ENCODE measurements around the gene MED13L.

MED13L gene

GRCh38 chr12:115942346-115942745 is 335.1 kb downstream of the MED13L start:
- H3K36me3 ChIP-seq (ENCODE audit: low read depth): no peaks in the 10 kb centered on the region
- no peak for ATAC-seq (ENCODE audit: low read depth)
- no peak for TF ChIP-seq CTCF (IDR thresholded peaks at IDR 0.05; ENCODE audit: poor library complexity, severe bottlenecking)
- H3K4me1 ChIP-seq (ENCODE audit: insufficient read depth, poor library complexity, severe bottlenecking): no peaks in the 10 kb centered on the region
- H3K27ac ChIP-seq (ENCODE audit: poor library complexity, severe bottlenecking): no peak overlapping the region
- H3K4me3 ChIP-seq (ENCODE audit: severe bottlenecking): no peak overlapping the region
- no peaks in the 10 kb centered on the region for H3K27me3 ChIP-seq (ENCODE audit: insufficient read depth, poor library complexity, severe bottlenecking)
- no peak for DNase-seq (ENCODE audit: low spot score)
- H3K9me3 ChIP-seq (ENCODE audit: severe bottlenecking): peaks cover 2% of the 10 kb centered on the region

- H3K4me3 ChIP-seq (ENCODE audit: severe bottlenecking): no peak overlapping the region
- H3K9me3 ChIP-seq (ENCODE audit: severe bottlenecking): peaks cover 2% of the 10 kb centered on the region
- ATAC-seq (ENCODE audit: low read depth) (no peak), DNase-seq (ENCODE audit: low spot score) (no peak)
- H3K36me3 ChIP-seq (ENCODE audit: low read depth): no peaks in the 10 kb centered on the region
- H3K4me1 ChIP-seq (ENCODE audit: insufficient read depth, poor library complexity, severe bottlenecking): no peaks in the 10 kb centered on the region
- no peak overlapping the region for H3K27ac ChIP-seq (ENCODE audit: poor library complexity, severe bottlenecking)
- no peak for TF ChIP-seq CTCF (IDR thresholded peaks at IDR 0.05; ENCODE audit: poor library complexity, severe bottlenecking)
- H3K27me3 ChIP-seq (ENCODE audit: insufficient read depth, poor library complexity, severe bottlenecking): no peaks in the 10 kb centered on the region
Measured at GRCh38 chr12:115941362-115941761, 336.1 kb downstream of the MED13L start.

- Histone ChIP-seq H3K4me3 (ENCODE audit: severe bottlenecking) (no peak overlapping the region), H3K4me1 (ENCODE audit: insufficient read depth, poor library complexity, severe bottlenecking) (no peaks in the 10 kb centered on the region), H3K27me3 (ENCODE audit: insufficient read depth, poor library complexity, severe bottlenecking) (no peaks in the 10 kb centered on the region), H3K27ac (ENCODE audit: poor library complexity, severe bottlenecking) (no peak overlapping the region), H3K36me3 (ENCODE audit: low read depth) (no peaks in the 10 kb centered on the region), H3K9me3 (ENCODE audit: severe bottlenecking) (peaks cover 2% of the 10 kb centered on the region)
- TF ChIP-seq CTCF (IDR thresholded peaks at IDR 0.05; ENCODE audit: poor library complexity, severe bottlenecking): no peak
- no peak for DNase-seq (ENCODE audit: low spot score)
- ATAC-seq (ENCODE audit: low read depth): no peak
Measured at GRCh38 chr12:115938794-115939377, 338.6 kb downstream of the MED13L start.

GRCh38 chr12:115936997-115937916 is 340.2 kb downstream of the MED13L start:
- ATAC-seq (ENCODE audit: low read depth) (no peak), DNase-seq (ENCODE audit: low spot score) (no peak)
- Histone ChIP-seq H3K4me3 (ENCODE audit: severe bottlenecking) (no peak overlapping the region), H3K4me1 (ENCODE audit: insufficient read depth, poor library complexity, severe bottlenecking) (no peaks in the 10 kb centered on the region), H3K27me3 (ENCODE audit: insufficient read depth, poor library complexity, severe bottlenecking) (no peaks in the 10 kb centered on the region), H3K27ac (ENCODE audit: poor library complexity, severe bottlenecking) (no peak overlapping the region), H3K9me3 (ENCODE audit: severe bottlenecking) (peaks cover 2% of the 10 kb centered on the region), H3K36me3 (ENCODE audit: low read depth) (no peaks in the 10 kb centered on the region)
- no peak for TF ChIP-seq CTCF (IDR thresholded peaks at IDR 0.05; ENCODE audit: poor library complexity, severe bottlenecking)

GRCh38 chr12:115934877-115935276 is 342.6 kb downstream of the MED13L start:
- peaks cover 2% of the 10 kb centered on the region for H3K9me3 ChIP-seq (ENCODE audit: severe bottlenecking)
- ATAC-seq (ENCODE audit: low read depth): no peak
- H3K36me3 ChIP-seq (ENCODE audit: low read depth): no peaks in the 10 kb centered on the region

More at GRCh38 chr12:115934877-115935276, 342.6 kb downstream of the MED13L start:
- Histone ChIP-seq H3K27ac (ENCODE audit: poor library complexity, severe bottlenecking) (no peak overlapping the region), H3K4me3 (ENCODE audit: severe bottlenecking) (no peak overlapping the region), H3K4me1 (ENCODE audit: insufficient read depth, poor library complexity, severe bottlenecking) (no peaks in the 10 kb centered on the region), H3K27me3 (ENCODE audit: insufficient read depth, poor library complexity, severe bottlenecking) (no peaks in the 10 kb centered on the region)
- DNase-seq (ENCODE audit: low spot score): no peak
- TF ChIP-seq CTCF (IDR thresholded peaks at IDR 0.05; ENCODE audit: poor library complexity, severe bottlenecking): no peak
